Activated CD4-positive, alpha-beta T cell treated with anti-CD3 and anti-CD28 coated beads, Interleukin-2, amount 50 U/mL, for 16 hours (primary cell): ENCODE results near the gene ACE.
A peak's percentile ranks its signal among the peaks of the same experiment; 100 is the strongest.

Source experiments
- DNase-seq: peaks from one replicate; pipeline ENCODE4 v3.0.0-alpha.2; 2020

The ACE gene

GRCh38 chr17:63475491-63476412 is 1.1 kb upstream of the ACE start:
- DNase-seq = no peak

DNA sequence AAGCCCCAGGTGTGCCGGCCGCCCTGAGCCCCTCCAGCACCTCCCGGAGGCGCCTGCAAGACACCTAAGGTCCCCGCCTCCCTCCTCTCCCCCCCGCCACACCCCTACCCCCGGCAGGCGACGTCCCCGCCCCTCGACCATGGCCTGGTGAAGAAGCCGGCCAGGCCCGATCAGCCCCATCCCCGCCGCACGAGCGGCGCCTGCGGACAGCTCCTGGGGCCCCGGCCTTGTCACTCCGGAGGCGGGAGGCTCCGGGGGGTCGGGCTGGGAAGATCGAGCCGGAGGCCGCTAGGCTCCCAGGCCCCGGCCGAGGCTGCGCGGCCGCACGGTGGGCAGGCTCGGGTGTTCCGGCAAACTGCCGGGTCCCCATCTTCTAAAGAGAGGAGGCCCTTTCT is 405 bp upstream of the ACE start:
- no peak for DNase-seq

DNA sequence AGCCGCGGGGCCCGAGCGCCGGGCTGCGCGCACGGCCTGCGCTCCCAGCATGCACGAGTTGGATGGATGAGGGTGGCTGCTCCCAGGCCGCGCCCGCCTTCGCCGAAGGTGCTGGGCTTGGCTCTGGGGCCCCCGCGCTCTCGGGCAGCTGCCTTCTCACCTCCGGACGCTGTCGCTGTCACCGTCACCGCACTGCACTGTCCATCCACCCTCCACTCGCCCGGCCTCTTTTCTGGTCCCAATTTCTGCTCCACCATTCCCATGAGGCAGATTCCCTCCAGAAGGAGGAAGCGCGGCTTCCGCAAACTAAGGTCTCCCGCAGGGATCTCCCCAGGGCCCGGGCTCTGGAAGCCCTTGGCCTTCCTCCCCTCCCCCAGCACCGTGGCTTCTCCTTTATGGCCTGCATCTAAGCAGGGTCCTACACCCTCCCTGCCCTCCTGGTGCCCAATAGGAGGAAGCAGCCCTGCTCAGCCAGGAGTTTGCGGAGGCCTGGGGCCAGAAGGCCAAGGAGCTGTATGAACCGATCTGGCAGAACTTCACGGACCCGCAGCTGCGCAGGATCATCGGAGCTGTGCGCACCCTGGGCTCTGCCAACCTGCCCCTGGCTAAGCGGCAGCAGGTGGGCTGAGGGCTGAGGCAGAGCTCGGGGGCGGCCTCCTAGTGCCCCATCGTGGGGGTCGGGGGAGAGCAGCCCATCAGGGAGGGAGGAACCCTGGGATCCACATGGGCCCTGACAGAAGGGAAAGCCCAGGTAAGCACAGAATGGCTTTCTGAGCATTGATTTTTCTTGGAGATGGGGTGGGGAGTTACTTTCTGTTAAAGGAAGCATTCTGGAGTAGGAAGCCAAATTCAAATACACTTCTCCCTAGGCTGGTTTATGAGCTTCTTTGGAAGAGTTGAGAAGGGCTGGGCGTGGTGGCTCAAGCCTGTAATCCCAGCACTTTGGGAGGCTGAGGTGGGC is 899 bp downstream of the ACE start:
- DNase-seq = no peak

GRCh38 chr17:63478814-63479494 is 2.1 kb downstream of the ACE start:
- DNase-seq = peak; percentile 76

DNA sequence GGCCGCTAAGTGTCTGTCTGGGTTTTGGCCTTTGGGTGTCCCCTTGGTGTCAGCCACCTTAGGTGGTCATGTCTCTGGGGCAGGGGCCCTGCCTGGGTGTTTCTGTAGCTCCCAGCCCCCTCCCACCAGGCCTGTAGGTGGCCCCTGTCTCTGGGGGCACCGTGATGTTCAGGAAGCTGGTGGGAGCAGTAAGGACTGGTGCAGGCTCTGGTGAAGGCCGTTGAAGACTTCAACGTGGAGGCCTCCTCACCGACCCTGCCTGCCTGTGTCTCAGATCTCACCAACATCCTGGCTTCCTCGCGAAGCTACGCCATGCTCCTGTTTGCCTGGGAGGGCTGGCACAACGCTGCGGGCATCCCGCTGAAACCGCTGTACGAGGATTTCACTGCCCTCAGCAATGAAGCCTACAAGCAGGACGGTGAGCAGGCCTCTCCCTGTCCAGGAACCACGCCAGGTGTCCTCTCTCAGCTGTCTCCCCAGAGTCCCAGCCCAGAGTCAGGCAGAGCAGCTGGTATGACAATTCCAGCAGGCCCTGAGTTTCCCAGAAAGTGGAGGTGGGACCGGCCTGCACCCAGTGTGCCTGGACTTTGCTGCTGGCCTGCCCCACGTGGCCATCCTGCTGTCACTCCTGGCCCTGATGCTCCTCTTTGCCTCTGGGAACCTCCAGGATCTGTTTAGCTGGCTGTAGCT is 2.8 kb downstream of the ACE start:
- DNase-seq = no peak

GRCh38 chr17:63480192-63480784 is 3.4 kb downstream of the ACE start:
- DNase-seq = no peak

DNA sequence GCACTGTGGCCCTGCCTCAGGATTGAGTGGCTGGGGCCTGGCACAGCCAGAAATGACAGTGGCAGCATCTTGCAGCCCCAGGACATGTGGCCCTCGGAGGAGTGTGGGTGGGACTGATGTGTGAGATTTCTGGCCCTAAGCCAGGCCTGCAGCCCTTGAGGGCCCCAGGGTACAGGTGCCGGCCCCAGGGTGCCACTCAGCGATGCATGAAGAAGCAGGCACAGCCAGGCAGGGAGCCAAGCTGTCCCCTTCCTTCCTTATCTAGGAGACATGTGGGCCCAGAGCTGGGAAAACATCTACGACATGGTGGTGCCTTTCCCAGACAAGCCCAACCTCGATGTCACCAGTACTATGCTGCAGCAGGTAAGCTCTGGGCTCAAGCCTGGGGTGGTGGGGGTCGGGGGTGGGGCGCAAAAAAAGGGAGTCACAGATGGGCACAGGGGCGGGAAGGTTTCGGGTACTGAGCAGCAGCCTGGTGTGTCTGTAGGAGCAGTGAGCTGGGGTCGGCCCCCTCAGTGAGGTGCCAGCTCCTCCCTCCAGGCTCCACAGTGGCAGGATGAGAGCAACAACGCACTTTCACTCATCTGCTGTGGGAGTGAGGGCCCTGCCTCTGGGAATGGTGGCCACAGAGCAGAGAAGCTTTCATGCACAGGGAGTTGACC is 4.1 kb downstream of the ACE start:
- no peak for DNase-seq

DNA sequence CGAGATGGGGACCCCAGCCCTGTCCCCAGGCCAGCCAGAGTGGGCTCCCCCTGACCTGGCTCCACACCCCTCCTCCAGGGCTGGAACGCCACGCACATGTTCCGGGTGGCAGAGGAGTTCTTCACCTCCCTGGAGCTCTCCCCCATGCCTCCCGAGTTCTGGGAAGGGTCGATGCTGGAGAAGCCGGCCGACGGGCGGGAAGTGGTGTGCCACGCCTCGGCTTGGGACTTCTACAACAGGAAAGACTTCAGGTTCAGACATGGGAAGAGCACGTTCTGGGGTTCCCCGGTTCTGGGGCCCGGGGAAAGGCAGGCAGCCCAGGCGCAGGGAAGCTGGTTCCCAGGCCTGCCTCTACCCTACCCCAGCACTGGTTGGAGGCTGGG is 4.6 kb downstream of the ACE start:
- DNase-seq = no peak

DNA sequence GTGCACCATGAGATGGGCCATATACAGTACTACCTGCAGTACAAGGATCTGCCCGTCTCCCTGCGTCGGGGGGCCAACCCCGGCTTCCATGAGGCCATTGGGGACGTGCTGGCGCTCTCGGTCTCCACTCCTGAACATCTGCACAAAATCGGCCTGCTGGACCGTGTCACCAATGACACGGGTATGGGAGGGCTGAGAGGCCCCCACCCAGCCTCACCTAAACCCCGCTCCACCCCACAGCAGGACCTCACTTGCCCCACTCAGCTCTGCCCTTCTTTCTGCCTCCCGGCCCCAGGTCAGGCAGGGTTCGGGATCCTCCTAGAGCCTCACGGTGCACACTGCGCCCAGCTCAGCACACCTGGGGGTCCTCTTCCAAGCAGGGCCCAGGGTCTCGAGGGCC is 5.6 kb downstream of the ACE start:
- DNase-seq = no peak

GRCh38 chr17:63483038-63483437 is 6.2 kb downstream of the ACE start:
- no peak for DNase-seq

GRCh38 chr17:63483655-63484575 is 7.1 kb downstream of the ACE start:
- DNase-seq = no peak

- no peak for DNase-seq
Observed at GRCh38 chr17:63486317-63487013, 9.6 kb downstream of the ACE start.

DNA sequence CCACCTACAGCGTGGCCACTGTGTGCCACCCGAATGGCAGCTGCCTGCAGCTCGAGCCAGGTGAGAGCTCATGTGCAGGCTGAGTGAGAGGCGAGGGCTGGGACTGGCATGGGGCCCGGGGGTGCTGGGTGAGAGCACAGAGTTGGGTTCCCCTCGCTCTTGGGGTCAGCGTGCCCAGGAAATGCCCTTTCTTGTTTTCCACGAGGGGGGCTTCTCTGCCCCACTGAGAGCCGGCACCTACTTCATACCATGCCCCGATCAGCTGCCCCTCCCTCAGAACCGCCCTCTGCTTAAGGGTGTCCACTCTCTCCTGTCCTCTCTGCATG is 10.1 kb downstream of the ACE start:
- DNase-seq = no peak

DNA sequence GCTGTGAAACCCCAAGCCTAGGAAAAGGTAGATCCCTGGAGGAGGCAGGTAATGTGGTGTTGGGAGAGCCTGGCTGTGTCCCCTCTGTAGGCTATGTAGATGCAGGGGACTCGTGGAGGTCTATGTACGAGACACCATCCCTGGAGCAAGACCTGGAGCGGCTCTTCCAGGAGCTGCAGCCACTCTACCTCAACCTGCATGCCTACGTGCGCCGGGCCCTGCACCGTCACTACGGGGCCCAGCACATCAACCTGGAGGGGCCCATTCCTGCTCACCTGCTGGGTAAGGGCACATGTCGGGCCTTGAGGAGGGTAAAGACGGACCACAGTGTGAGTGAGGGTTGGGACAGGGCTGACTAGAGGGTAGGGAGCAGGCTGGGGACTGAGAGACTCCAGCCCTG is 12.0 kb downstream of the ACE start:
- no peak for DNase-seq

GRCh38 chr17:63489291-63489690 is 12.4 kb downstream of the ACE start:
- DNase-seq = no peak

DNA sequence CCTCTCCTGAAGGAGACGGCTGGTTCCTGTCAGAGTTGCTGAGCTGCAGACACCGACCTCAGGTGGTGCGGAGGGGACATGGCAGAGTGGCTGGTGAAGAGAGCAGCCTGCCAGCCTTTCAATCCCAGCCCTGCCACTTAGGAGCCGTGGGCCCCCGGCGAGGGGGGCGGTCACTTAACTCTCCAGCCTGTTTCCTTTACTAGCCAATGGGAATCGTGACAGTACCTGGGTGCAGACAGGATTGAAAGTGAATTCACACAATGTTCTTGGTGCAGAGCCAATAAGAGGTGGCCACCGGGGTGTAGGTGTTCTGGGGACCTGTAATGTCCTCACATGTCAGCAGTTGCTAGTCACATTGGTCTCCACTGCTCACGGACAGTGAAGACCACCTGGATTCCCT is 13.5 kb downstream of the ACE start:
- no peak for DNase-seq

DNA sequence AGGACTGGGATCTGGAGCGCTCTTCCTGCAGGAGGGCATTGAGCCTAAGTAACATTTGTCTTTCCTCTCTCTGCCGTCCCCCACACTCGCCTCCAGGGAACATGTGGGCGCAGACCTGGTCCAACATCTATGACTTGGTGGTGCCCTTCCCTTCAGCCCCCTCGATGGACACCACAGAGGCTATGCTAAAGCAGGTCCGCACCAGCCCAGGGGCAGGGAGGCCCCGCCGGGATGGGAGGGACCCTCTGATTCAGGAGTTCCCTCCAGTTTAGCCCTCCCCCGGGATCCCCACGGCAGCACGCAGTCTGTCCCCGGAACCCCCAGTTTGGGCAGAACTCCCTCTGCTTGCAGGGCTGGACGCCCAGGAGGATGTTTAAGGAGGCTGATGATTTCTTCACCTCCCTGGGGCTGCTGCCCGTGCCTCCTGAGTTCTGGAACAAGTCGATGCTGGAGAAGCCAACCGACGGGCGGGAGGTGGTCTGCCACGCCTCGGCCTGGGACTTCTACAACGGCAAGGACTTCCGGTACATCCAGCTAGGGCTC is 14.1 kb downstream of the ACE start:
- no peak for DNase-seq

DNA sequence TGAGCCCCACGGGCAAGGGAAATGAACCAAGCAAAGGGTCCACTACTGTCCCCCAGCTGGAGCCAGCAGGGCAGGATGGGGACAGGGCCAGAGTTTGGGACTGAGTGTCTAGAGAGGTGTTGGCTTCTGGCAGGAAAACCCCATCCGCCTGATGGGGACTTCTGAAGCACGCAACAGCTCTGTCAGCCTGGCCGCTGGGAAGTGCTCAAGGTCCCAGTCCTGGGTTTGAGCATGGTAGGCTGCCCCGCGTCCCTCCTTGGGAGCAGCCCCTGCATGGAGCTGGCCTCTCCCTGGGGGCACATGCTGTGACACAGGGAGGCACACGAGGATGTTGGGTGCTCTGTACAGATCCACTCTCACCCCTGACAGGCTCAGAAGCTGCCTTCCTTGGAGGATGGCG is 14.6 kb downstream of the ACE start:
- no peak for DNase-seq

GRCh38 chr17:63491977-63492618 is 15.2 kb downstream of the ACE start:
- DNase-seq = no peak
